GM21515 (cell line): Measurements from ENCODE around the gene HCRTR1.

Experiments
- ATAC-seq: cut with Tn5 transposase; IDR thresholded peaks from one replicate; pipeline ENCODE4 v1.9.1; 2021; ENCODE audit not compliant: unreplicated experiment

HCRTR1 gene

GRCh38 chr1:31665234-31665878, 47.9 kb downstream of the HCRTR1 start:
- no peak for ATAC-seq

DNA sequence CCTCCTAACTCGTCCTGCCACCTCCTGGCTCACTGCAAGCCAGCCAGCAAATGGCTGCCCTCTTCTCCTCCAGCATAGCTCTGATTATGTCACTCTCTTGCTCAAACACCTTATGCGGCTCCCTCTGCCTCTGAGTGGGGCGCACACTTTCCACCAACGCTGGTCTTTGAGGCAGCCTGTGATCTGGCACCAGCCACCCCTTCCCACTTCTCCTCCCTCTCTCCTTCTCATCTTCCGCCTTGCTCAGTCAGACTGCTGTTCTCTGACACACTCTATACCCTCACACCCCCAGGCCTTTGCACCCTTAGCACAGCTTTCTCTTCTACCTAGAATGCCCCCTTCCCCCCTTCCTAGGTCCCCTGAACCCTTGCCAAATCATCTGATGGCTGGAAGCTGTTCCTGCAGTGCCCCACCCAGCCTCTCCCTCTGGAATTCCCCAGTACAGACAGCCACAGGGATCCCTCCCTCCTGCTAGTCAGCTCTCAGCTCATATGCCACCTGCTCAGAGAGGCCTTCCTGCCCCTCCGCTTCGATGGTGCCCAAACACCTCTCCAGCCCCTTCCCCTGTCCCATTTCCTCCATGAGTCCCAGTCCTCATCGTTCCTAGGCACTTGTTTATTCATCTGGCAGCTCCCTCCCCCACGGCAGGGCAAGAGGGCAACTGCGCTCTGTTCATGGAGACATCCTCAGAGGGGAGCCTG, 48.9 kb downstream of the HCRTR1 start:
- no peak for ATAC-seq

DNA sequence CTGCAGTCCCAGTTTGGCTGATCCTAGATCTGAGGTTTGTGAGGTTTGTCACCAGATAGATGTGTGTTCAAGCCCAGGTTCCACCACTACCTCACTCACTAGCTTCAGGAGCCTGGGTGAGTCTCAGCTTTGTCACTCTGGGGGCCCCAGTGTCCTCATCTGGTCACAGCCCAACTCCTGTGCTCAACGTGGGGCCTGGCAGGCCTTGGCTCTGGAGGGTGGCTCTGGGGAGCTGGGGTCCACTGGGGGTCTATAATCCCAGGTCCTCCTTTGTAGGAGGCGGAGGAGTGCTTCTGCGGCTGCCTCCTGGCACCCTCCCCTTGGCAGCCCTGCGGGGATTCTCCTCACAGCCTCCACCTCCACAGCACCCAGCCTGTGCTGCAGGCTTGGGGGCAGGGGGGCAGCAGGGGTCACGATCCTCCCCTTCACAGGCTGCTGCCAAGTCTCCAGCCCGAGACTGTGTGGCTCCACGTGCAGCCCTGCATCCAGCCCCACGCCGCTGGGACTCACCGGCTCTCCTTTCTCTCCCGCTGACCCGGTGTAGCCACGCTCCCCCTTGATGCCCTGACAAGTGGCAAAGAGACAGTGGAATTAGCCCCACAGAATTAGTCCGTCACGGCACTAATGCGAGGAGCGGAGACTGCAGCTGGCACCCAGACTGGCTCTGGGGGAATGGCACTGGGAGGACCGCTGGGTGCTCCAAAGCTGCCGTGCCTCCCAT, 49.7 kb downstream of the HCRTR1 start:
- ATAC-seq = no peak

DNA sequence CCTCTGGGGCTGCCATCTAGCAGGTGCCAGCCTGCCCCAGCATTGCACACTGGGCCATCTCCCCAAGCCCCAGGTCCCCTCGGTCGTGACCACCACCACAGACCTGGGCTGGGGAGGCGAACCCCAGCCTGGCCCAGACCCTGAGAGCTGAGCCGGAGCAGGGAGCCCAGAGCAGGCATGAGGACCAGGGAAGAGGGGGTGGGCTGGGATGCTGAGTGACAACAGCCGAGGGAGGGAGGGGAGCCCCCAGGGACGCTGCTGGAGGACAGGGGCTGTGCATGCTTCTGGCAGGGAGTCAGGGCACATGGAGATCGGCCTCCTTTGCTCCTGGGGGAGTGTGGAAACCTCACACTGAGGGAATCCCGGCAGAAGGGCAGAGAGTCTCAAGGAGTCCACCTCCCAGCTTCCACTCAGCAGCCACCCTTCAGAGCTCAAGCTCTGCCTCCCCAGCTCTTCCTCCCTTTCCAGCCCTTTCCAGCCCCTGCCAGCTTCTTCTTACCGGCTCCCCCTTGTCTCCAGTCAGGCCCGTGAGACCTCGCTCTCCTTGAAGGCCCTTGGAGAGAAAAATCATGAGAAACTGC, 50.9 kb downstream of the HCRTR1 start:
- no peak for ATAC-seq

DNA sequence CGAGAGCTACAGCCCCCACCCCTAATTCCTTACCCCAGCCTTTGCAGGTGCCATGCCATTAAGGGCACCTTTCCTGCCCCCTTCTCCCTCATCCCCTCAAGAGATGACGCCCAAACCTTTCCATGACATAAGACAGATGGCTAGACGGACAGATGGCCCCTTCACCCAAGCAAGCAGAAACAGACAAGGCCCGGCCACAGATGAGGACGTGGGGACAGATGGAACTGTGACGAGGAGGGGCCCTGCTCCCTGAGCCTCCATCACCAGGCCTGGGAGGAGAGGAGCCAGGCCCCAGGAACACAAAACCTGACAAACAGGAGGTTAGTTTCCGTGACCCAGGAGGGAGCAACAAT, 51.9 kb downstream of the HCRTR1 start:
- no peak for ATAC-seq

- ATAC-seq = no peak
Measured at GRCh38 chr1:31669786-31670592, 52.5 kb downstream of the HCRTR1 start.

GRCh38 chr1:31670593-31670964, 53.1 kb downstream of the HCRTR1 start:
- no peak for ATAC-seq

DNA sequence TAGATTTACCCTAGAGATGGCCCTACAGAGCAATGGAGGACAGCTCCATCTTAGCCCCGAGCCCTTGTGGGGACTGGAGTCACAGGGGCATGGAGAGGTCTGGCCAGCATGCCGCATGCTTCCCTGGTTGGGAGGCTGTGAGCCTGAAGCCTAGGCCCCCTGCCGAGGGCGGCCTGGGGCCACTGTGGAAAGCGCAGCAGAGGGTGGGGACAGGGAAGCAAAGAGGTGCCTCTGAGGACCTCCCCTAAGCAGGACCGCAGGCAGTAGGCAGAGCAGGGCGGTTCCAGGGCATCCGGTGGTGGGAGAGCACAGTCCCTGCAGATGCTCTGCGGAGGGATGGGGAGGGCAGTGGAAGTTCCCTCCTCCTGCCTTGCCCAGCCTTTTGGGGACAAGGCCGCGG, 53.7 kb downstream of the HCRTR1 start:
- no peak for ATAC-seq

- no peak for ATAC-seq
Measured at GRCh38 chr1:31671561-31672201, 54.2 kb downstream of the HCRTR1 start.

DNA sequence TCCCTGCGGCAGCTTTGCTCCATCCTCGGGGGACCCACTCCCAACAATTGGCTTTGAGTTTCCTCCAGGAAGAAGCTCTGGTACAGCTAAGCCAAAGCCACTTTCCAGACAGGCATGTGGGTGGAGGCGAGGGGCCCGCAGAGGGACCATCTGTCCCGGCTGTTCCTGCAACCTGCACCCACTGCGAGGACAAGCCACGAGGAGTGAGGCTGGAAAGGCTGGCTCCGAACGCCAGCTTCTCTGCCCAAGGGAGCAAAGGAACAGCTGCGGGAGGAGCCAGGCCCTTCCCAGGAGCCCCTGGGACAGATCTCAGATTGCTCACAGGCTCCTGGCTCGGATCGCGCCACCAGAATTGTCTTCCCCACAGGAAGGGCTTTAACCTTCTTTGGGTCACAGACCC, 55.5 kb downstream of the HCRTR1 start:
- no peak for ATAC-seq

GRCh38 chr1:31673433-31673832, 55.9 kb downstream of the HCRTR1 start:
- no peak for ATAC-seq

DNA sequence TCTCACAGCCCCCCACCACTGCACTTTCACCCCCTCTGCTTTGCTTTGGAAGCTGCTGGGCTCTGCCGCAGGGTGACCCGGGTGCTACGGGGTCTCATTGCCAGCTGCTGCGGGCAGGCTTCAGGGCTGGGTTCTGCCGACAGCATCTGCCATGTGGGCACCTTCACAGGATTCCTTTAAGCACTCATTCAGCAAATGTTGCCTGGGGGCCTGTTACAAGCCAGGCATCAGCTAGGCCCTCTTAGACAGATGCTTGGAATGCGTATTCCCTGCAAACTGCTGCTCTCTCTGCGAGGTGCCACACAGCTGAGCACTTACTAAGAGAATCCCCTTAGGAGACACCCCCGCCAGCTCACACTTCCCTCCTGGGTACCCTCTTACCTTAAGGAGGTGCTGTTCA, 57.1 kb downstream of the HCRTR1 start:
- no peak for ATAC-seq

DNA sequence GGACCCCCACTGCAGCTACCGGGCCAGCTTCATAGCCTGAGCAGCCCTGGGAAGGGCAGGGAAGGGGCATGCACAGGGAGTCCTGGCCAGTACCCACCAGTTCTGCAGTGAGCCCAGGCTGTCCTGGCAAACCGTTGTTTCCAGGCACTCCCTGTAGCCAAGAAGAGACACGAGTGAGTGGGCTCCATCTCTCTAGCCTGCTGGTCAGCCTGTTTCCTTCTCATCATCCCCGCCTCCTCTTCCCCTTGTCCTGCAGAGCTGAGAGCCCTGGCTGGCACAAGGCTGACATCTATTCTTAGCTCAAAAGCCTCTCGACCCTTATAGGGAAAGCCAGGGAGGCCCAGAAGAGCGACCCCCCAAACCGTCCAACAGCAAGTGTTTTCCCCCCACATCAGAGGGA, 57.7 kb downstream of the HCRTR1 start:
- ATAC-seq = no peak

GRCh38 chr1:31675756-31676155, 58.3 kb downstream of the HCRTR1 start:
- ATAC-seq = no peak
